GM21717 (cell line): ENCODE measurements around the gene ATL2.
"Not testable (repeated sequence)": the region's sequence is repeated elsewhere in the genome, so short reads cannot be mapped to it uniquely, and the experiment has no call there.

Experiments
- ATAC-seq: cut with Tn5 transposase; IDR thresholded peaks from one replicate; pipeline ENCODE4 v1.9.1; 2021; ENCODE audit warnings: mild to moderate bottlenecking, moderate library complexity; ENCODE audit not compliant: unreplicated experiment

Gene ATL2

DNA sequence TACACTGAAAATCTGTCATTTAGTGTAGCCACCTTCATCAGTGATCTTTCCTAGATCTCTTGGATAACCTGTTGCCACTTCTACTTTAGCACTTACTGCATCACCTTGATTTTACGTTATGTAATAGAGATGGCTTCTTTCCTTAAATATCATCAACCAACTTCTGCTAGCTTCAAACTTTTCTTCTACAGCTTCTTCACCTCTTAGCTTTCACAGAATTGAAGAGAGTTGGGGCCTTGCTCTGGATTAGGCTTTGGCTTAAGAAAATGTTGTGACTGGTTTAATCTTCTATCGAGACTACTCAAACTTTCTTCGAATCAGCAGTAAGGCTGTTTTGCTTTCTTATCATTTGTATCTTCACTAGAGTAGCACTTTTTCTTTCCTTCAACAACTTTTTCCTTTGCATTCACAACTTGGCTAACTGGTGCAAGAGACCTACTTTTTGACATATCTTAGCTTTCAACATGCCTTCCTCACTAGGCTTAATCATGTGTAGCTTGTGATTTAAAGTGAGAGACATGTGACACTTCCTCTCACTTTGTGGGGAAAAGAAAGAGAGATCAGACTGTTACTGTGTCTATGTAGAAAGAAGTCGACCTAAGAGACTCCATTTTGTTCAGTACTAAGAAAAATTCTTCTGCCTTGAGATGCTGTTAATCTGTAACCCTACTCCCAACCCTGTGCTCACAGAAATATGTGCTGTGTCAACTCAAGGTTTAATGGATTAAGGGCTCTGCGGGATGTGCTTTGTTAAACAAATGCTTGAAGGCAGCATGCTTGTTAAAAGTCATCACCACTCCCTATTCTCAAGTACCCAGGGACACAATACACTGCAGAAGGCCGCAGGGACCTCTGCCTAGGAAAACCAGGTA is 99.6 kb downstream of the ATL2 start:
- no peak for ATAC-seq

DNA sequence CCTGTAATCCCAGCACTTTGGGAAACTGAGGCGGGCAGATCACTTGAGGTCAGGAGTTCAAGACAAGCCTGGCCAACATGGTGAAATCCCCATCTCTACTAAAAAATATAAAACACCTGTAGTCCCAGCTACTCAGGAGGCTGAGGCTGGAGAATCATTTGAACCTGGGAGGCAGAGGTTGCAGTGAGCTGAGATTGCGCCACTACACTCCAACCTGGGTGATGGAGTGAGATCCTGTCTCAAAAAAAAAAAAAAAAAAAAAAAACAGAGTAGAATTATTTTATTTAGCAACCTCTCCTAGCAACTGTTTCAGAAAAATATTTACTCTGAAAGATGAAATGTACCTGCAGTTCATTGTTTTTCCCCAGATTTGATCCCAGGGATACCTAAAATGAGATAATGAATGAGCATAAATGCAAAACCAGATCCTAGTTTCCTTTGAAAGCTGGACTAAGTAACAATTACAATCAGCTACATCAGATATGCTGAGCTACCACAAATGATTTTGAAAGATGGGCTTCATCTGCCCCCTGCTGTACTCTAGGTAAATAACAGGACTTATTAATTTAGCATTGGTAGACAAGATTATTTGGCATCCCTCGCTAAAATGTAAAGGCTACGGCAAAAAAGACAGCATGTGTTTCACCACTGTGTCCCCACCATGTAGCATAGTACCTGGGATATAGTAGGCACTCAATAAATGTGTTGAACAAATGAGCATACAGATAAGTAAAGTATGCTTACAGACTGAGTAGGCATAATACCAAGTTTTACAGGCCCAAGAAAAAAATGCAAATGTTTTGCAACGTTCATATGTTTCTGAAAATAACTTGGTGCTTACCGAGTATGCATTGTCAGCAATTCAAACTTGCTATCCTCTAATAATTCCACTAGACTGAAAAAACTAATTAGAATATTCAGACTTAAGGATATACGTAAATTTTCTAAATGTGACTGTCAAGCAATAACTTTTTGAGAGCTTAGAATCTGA is 102.5 kb downstream of the ATL2 start:
- ATAC-seq = no peak

DNA sequence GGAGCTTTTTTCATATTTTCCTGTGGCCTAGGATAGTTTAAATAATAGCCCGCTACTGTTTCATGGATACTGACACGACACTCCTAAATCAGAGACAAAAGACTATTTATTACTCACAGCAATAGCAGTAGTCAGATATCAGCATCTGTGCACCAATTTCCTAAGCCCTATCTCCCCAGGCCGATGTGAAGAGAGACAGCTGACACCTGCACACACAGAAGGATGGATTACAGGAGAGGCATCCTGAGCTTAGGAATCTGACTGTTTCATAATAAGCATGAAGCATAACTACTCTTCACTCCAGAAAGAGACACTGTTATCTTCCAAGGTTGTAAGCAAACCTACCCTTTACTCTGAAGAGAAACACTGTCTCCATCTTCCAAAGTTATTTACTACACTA is 105.4 kb downstream of the ATL2 start:
- ATAC-seq = no peak

GRCh38 chr2:38269421-38269820 is 107.7 kb downstream of the ATL2 start:
- ATAC-seq = no peak

- ATAC-seq = no peak
Observed at GRCh38 chr2:38268691-38269327, 108.3 kb downstream of the ATL2 start.

DNA sequence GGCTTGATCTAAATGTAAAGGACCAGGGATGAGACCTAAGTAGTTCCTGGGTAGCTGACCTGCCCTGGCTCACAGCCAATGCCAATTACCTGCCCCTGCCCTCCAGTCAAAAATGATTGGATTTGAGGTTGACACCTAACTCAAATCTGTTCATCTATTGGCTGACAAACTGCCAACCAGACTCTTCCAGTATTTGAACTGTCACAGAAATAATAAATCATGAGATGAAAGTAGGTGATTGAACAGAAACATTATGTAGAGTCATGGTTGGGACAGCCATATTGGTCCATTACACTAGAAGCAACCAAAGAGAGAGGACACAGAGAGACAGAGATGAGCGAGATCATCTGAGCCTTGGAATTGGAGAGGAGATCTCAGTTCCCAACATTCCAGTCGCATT is 109.1 kb downstream of the ATL2 start:
- no peak for ATAC-seq

DNA sequence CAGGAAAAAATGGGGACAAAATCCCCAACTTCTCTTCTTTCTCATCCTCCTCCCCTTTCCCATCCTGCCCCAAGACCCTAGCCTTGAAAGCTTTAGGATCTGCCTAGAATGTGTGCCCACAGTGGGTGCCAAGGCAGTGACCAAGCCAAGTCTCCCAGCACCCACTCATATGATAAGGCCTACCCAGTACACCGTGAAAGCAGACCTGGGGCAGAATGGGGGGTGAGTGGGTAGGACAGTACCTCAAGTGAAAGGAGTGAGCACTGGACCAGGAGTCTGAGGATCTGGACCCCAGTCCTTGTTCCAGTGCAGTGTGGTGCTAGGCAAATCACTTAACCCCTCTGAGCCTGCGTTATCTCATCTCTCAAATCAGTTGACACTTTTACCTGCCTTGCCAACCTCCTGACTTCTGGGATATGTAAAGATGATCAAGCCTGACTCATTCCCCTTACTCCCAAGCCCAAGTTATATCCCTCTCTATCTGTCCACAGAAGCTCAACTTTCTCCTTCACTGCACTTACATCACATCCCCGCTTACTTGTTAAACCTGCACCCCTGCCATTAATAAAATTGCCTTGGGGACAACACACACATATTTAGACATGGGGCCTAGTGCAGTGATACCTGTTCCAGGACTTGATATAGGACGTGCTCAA is 109.7 kb downstream of the ATL2 start:
- ATAC-seq = no peak

DNA sequence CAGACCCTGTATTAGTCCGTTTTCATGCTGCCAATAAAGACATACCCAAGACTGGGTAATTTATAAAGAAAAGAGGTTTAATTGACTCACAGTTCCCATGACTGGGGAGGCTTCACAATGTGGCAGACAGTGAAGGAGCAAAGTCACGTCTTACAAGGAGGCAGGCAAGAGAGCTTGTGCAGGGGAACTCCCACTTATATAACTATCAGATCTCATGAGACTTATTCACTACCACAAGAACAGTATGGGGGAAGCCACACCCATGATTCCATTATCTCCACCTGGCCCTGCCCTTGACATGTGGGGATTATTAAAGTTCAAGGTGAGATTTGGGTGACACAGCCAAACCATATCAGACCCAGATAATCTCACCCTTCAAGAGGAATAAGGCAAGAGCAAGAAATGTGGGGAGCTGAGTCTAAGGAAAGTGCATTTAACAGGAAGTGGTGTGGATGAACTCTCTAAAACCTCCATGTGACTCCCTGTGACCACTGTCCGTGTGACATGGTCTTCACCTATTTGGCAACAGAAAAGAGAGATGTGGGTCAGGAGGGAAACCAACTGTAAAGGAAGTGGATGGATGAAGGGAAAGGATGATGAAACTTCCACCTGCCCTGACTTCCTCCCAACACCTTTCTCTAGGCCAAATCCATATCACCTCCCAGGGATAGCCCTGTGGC is 110.6 kb downstream of the ATL2 start:
- no peak for ATAC-seq

DNA sequence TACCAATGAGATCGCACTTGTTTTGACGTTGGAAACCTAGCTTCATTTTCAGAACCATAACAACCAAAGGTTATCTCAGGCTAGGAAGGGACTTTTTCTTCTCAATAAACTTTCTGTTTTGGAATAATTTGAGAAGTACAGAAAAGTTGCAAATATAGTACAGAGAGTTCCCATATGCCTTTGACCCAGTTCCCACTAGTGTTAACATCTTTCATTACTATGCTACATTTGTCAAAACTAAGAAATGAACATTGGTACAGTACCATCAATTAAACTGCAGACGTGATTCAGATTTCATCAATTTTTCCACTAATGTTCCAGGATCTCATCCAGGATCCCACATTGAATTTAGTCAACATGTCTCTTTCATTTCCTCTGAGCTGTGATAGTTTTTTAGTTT is 111.6 kb downstream of the ATL2 start:
- no peak for ATAC-seq

DNA sequence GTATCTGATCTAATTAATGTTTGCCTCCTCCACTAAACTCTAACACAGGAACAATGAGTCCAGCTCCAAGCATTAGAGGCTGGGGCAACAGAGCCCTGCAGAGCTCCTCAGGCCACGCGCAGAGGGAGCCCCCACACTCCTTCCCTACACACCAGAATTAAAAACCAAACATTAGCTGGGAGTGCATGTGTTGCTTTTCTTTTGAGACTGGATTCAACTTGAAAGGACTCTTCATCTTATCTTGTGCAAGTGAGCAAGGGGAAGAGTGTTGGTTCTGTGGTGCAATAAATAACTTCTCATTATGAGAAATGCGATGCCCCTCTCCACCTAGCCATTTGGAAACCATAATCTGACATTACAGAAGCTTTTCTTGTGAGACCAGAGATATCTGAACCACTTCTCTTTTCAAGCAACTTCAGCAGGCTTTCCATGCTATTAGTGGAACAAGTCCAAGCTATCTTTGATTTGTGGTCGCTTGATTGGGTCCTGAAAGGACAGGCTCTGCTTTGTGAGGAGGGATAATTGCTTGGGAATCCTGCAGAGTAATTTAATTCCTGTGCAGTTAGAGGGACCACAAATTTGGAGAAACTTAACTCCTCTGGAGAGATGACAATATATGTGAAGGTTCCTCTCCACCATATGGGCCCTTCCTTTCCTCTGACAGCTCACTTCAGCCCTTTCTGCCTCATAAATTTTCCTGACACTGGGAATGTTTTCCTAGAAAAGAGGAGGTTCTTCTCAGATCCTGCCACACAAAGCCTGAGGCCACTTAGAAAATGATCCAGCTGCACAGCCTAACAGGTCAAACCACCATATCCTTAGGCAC is 112.5 kb downstream of the ATL2 start:
- no peak for ATAC-seq

- no peak for ATAC-seq
Observed at GRCh38 chr2:38263293-38263692, 113.8 kb downstream of the ATL2 start.

- no peak for ATAC-seq
Observed at GRCh38 chr2:38262069-38262871, 114.8 kb downstream of the ATL2 start.

- ATAC-seq = no peak
Observed at GRCh38 chr2:38261569-38262068, 115.5 kb downstream of the ATL2 start.

DNA sequence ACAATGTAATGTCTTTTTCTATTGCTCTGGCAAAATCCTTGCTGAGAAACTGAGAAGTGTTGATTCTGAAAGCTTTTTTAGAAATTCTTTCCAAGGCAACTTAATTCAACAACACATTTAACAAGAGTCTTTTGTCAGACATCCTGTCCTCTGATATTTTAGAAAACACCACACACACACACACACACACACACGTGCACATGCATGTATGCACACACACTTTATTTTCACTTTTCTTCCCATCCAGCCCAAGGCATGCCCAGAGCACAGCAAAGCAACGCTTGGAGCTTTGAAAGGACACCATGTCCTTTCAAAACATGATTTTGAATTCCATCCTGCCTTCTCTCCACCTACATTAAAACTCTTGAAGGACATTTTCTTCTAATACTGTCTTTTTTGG is 116.1 kb downstream of the ATL2 start:
- ATAC-seq = no peak

- ATAC-seq = no peak
Observed at GRCh38 chr2:38260469-38260868, 116.6 kb downstream of the ATL2 start.

GRCh38 chr2:38259311-38259710 is 117.8 kb downstream of the ATL2 start:
- no peak for ATAC-seq

DNA sequence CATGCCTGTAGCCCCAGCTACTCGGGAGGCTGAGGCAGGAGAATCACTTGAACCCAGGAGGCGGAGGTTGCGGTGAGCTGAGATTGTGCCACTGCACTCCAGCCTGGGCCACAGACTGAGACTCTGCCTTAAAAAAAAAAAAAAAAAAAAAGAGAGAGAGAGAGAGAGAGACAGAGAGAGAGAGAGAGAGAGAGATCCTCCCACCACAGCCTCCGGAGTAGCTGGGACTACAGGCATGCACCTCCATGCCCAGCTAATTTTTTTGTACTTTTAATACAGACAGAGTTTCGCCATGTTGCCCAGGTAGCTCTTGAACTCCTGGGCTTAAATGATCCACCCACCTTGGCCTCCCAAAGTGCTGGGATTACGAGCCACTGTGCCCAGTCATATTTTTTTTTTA is 119.4 kb downstream of the ATL2 start:
- ATAC-seq = not testable (repeated sequence)

DNA sequence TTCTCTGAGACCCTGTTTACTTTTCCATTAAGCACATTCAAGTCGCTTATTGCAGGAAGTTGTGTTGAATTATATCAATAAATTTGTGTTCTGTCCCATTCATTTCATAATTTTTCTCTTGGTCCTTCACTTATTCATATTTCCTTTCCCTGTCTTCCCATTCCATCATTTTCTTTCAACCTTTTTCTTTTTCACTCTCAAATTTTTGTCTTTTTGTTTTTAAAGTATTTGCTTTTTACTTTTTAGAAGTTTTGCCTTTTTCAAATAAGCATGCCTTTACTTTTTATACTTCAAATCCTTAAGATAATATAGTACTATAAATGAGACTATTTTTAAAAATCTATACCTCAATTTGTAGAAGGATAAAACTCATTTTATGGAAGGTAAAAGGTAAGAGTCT is 120.5 kb downstream of the ATL2 start:
- no peak for ATAC-seq
